Uterus (tissue), 2 donors: ENCODE data around the gene DGKI.

ENCODE experiments used
- POLR2A ChIP-seq, 2 donors: fragments of 450-650 bp; IDR thresholded peaks; one replicate each; pipeline ENCODE4 v1.6.1; 2016; ENCODE audit warnings: antibody characterized with exemption in 2 of 2, mild to moderate bottlenecking in 1 of 2, moderate library complexity in 1 of 2
- TF ChIP-seq, protein P1 (sequence below), 4 experiments: fragments of 200-600 bp in 2 of 4; fragments of 450-650 bp in 2 of 4; sonication (generic) in 2 of 4; IDR thresholded peaks; one replicate each; pipeline ENCODE4 v1.5.1; 2016 to 2019; ENCODE audit warnings: antibody characterized with exemption in 4 of 4, mild to moderate bottlenecking in 2 of 4, moderate library complexity in 1 of 4

DNA sequence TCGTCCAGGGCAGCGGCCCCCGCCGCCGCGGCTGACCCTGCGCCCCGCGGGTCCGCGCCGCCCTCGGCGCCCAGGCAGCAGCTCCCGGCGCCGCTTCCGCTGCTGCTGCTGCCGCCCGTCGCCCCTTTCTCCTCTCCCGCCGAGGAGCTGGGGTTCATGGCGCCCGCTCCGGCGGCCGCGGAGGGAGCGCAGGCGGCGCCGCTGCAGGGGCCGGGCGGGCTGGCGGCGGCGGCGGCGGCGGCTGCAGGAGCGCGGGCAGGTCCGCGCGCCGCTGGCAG, 286 bp downstream of the DGKI start:
- TF ChIP-seq, protein P1, sequence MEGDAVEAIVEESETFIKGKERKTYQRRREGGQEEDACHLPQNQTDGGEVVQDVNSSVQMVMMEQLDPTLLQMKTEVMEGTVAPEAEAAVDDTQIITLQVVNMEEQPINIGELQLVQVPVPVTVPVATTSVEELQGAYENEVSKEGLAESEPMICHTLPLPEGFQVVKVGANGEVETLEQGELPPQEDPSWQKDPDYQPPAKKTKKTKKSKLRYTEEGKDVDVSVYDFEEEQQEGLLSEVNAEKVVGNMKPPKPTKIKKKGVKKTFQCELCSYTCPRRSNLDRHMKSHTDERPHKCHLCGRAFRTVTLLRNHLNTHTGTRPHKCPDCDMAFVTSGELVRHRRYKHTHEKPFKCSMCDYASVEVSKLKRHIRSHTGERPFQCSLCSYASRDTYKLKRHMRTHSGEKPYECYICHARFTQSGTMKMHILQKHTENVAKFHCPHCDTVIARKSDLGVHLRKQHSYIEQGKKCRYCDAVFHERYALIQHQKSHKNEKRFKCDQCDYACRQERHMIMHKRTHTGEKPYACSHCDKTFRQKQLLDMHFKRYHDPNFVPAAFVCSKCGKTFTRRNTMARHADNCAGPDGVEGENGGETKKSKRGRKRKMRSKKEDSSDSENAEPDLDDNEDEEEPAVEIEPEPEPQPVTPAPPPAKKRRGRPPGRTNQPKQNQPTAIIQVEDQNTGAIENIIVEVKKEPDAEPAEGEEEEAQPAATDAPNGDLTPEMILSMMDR (IDR thresholded peaks at IDR 0.05), result no peak
- no peak for TF ChIP-seq POLR2A (IDR thresholded peaks at IDR 0.05)
